ENCODE data around the gene C1orf21.
A peak's percentile ranks its signal among the peaks of the same experiment; 100 is the strongest.

GRCh38 chr1:184483101-184483683, 96.4 kb downstream of the C1orf21 start:
- peak; percentile 20 for TF ChIP-seq CTCF (IDR thresholded peaks at IDR 0.05; ENCODE audit: low read depth, low read length, poor library complexity, severe bottlenecking)
- no peak for TF ChIP-seq EZH2phosphoT487 (IDR thresholded peaks at IDR 0.05; ENCODE audit: borderline replicate concordance, low read length)

All from DOHH2 (cell line).